A549 (cell line): Measurements from ENCODE around the gene RASA3. TPM values are rescaled to one million over a fixed set of nuclear protein-coding genes. Genes with fewer than 3 reads are reported as not detected.

ENCODE experiments used
- ATAC-seq, 2 experiments: fragments of 200-7000 bp in 1 of 2; fragments of >200 bp in 1 of 2; cut with Nextera tagmentation in 1 of 2; cut with Tn5 transposase in 1 of 2; 3 replicates each; pipeline versions ENCODE4 v1.8.0 to v1.9.1; 2018 to 2020; ENCODE audit warnings: mild to moderate bottlenecking in 1 of 2, moderate library complexity in 1 of 2
- CTCF ChIA-PET: fragments of 300-600 bp; sonication (Branson Sonifier 250); formaldehyde crosslinking; extraction: SDS; loops from one replicate; lab custom pipeline; 2021; ENCODE audit warnings: antibody characterized with exemption, inconsistent platforms; lab: Yijun Ruan, JAX
- POLR2A ChIA-PET: fragments of 350-600 bp; formaldehyde crosslinking; extraction: SDS; loops from one replicate; lab custom pipeline; 2021; ENCODE audit warnings: antibody characterized with exemption, inconsistent platforms; lab: Yijun Ruan, JAX
- DNase-seq, 2 experiments: peaks; one replicate each; pipeline versions ENCODE4 v3.0.0 to v3.0.0-alpha.2; 2011 to 2016; ENCODE audit warnings: low read depth in 1 of 2, low spot score in 1 of 2
- FAIRE-seq: peaks from 2 replicates; lab custom pipeline; 2011; peaks lifted over from hg19 to GRCh38; lab: Jason Lieb, UNC
- H3K27ac ChIP-seq, 2 experiments: fragments of >200 bp; sonication (Bioruptor Twin); formaldehyde crosslinking; 3 replicates each; pipeline ENCODE4 v1.5.1; 2016 to 2017
- H3K4me1 ChIP-seq: fragments of >200 bp; sonication (Bioruptor Twin); formaldehyde crosslinking; 3 replicates; pipeline ENCODE4 v1.6.1; 2016
- H3K4me2 ChIP-seq: fragments of >200 bp; sonication (Bioruptor Twin); formaldehyde crosslinking; 3 replicates; pipeline ENCODE4 v1.6.1; 2016
- H3K4me3 ChIP-seq: fragments of >200 bp; sonication (Bioruptor Twin); formaldehyde crosslinking; 3 replicates; pipeline ENCODE4 v1.5.1; 2016
- H3K9me3 ChIP-seq: fragments of >200 bp; sonication (Bioruptor Twin); formaldehyde crosslinking; 3 replicates; pipeline ENCODE4 v1.6.1; 2016
- BHLHE40 ChIP-seq: IDR thresholded peaks from 2 replicates; pipeline ENCODE4 v1.6.1; 2012; ENCODE audit warnings: low read depth, low read length, inconsistent platforms
- CBX2 ChIP-seq: fragments of 200-600 bp; sonication (generic); IDR thresholded peaks from 2 replicates; pipeline ENCODE4 v1.6.1; 2016; ENCODE audit warnings: low read depth, mild to moderate bottlenecking, borderline replicate concordance
- CEBPB ChIP-seq, 2 experiments: fragments of >200 bp in 1 of 2; sonication (Bioruptor Twin) in 1 of 2; formaldehyde crosslinking in 1 of 2; IDR thresholded peaks; 2 replicates each; pipeline ENCODE4 v1.6.1; 2012 to 2016
- CHD2 ChIP-seq: fragments of 150-350 bp; IDR thresholded peaks from 2 replicates; pipeline ENCODE4 v1.6.1; 2014; ENCODE audit warnings: low read length; ENCODE audit not compliant: partially characterized antibody
- EHF ChIP-seq: fragments of 250-450 bp; sonication (Bioruptor Pico); IDR thresholded peaks from 2 replicates; pipeline ENCODE4 v1.5.0; 2020; ENCODE audit warnings: mild to moderate bottlenecking
- EHMT2 ChIP-seq: fragments of 200-600 bp; sonication (generic); IDR thresholded peaks from 2 replicates; pipeline ENCODE4 v1.6.1; 2016; ENCODE audit warnings: antibody characterized with exemption, low read depth, mild to moderate bottlenecking, moderate library complexity
- ELK1 ChIP-seq: fragments of 150-350 bp; IDR thresholded peaks from 2 replicates; pipeline ENCODE4 v1.6.1; 2014; ENCODE audit warnings: low read depth, mild to moderate bottlenecking, low read length
- EP300 ChIP-seq, 2 experiments: fragments of >200 bp; sonication (Bioruptor Twin); formaldehyde crosslinking; IDR thresholded peaks; 2 replicates in 1 of 2; 3 replicates in 1 of 2; pipeline ENCODE4 v1.6.1; 2016 to 2017
- ESRRA ChIP-seq: fragments of 150-350 bp; IDR thresholded peaks from 2 replicates; pipeline ENCODE4 v1.6.1; 2014; ENCODE audit warnings: mild to moderate bottlenecking, low read length, borderline replicate concordance
- FOSB ChIP-seq: fragments of 250-450 bp; sonication (Bioruptor Pico); IDR thresholded peaks from 2 replicates; pipeline ENCODE4 v1.5.0; 2020; ENCODE audit warnings: mild to moderate bottlenecking, moderate library complexity
- HES2 ChIP-seq: fragments of >200 bp; sonication (Bioruptor Twin); formaldehyde crosslinking; IDR thresholded peaks from 2 replicates; pipeline ENCODE4 v1.6.1; 2016
- HEYL ChIP-seq: fragments of 250-450 bp; sonication (Bioruptor Pico); IDR thresholded peaks from 2 replicates; pipeline ENCODE4 v1.8.0; 2021; ENCODE audit warnings: mild to moderate bottlenecking, moderate library complexity
- HOXA7 ChIP-seq: fragments of 250-450 bp; sonication (Bioruptor Pico); IDR thresholded peaks from 2 replicates; pipeline ENCODE4 v1.5.0; 2020; ENCODE audit warnings: mild to moderate bottlenecking, moderate library complexity
- HOXB13 ChIP-seq: fragments of 250-450 bp; sonication (Bioruptor Pico); IDR thresholded peaks from 2 replicates; pipeline ENCODE4 v1.5.0; 2020; ENCODE audit warnings: low read depth, mild to moderate bottlenecking, moderate library complexity
- HOXB5 ChIP-seq: fragments of 250-450 bp; sonication (Bioruptor Pico); IDR thresholded peaks from 2 replicates; pipeline ENCODE4 v1.5.0; 2020; ENCODE audit warnings: mild to moderate bottlenecking, moderate library complexity
- JUN ChIP-seq, 2 experiments: fragments of >200 bp; sonication (Bioruptor Twin); formaldehyde crosslinking; IDR thresholded peaks; 2 replicates in 1 of 2; 3 replicates in 1 of 2; pipeline ENCODE4 v1.6.1; 2016 to 2017
- MAX ChIP-seq: IDR thresholded peaks from 2 replicates; pipeline ENCODE4 v1.6.1; 2012
- MAZ ChIP-seq: fragments of 150-350 bp; IDR thresholded peaks from 2 replicates; pipeline ENCODE4 v1.6.1; 2014; ENCODE audit warnings: antibody characterized with exemption, low read depth, low read length, borderline replicate concordance
- NFE2L2 ChIP-seq: fragments of 150-350 bp; conservative IDR thresholded peaks from 2 replicates; pipeline ENCODE4 v1.6.1; 2014; ENCODE audit warnings: low read length
- PBX3 ChIP-seq: IDR thresholded peaks from 2 replicates; pipeline ENCODE4 v1.6.1; 2012
- RARB ChIP-seq: fragments of 250-450 bp; sonication (Bioruptor Pico); IDR thresholded peaks from 2 replicates; pipeline ENCODE4 v1.8.0; 2021; ENCODE audit warnings: mild to moderate bottlenecking, moderate library complexity
- RCOR1 ChIP-seq: fragments of 150-350 bp; IDR thresholded peaks from 2 replicates; pipeline ENCODE4 v1.6.1; 2014; ENCODE audit warnings: antibody characterized with exemption, low read length, low read depth
- SMC3 ChIP-seq: fragments of >200 bp; sonication (Bioruptor Twin); formaldehyde crosslinking; IDR thresholded peaks from 3 replicates; pipeline ENCODE4 v1.6.1; 2018; ENCODE audit warnings: inconsistent platforms
- SREBF2 ChIP-seq: fragments of 450-650 bp; IDR thresholded peaks from 2 replicates; pipeline ENCODE4 v1.6.1; 2014; ENCODE audit warnings: mild to moderate bottlenecking, moderate library complexity
- ZNF302 ChIP-seq: fragments of 250-450 bp; sonication (Bioruptor Pico); IDR thresholded peaks from 2 replicates; pipeline ENCODE4 v1.9.0; 2021; ENCODE audit warnings: inconsistent platforms, mild to moderate bottlenecking, moderate library complexity
- WGBS: methylation state at CpG from one replicate; pipeline ENCODE4 v1.1.6; 2017; ENCODE audit errors: missing lambda C conversion rate; 5-methylcytosine and 5-hydroxymethylcytosine counted together
- polyA plus RNA-seq, 4 experiments: library from polyadenylated mRNA; depleted of rRNA in 3 of 4; stranded (reverse); fragments of >200 nt; fragmentation: RNase III in 1 of 4; extraction: RNeasy Plus Mini Kit Qiagen cat#74134 plus additional on column Dnase treatment in 1 of 4; gene quantifications; 2 replicates in 3 of 4; 3 replicates in 1 of 4; pipeline ENCODE4 v1.2.3, GENCODE V29; 2011 to 2017
- TF ChIP-seq, protein P1 (sequence below): fragments of 250-450 bp; sonication (Bioruptor Pico); IDR thresholded peaks from 2 replicates; pipeline ENCODE4 v1.5.0; 2021; ENCODE audit warnings: mild to moderate bottlenecking, moderate library complexity, borderline replicate concordance
- TF ChIP-seq, protein P2 (sequence below): fragments of 450-650 bp; IDR thresholded peaks from 2 replicates; pipeline ENCODE4 v1.6.1; 2014; ENCODE audit warnings: antibody characterized with exemption

The RASA3 gene
- polyA plus RNA-seq, 2 of the 4 experiments (the other 2 are of a cell fraction): 4.3 to 7.6 TPM

GRCh38 chr13:113942591-113943103 is 189.8 kb downstream of the RASA3 start (continued):
- TF ChIP-seq PBX3: no peak
- TF ChIP-seq, protein P1, sequence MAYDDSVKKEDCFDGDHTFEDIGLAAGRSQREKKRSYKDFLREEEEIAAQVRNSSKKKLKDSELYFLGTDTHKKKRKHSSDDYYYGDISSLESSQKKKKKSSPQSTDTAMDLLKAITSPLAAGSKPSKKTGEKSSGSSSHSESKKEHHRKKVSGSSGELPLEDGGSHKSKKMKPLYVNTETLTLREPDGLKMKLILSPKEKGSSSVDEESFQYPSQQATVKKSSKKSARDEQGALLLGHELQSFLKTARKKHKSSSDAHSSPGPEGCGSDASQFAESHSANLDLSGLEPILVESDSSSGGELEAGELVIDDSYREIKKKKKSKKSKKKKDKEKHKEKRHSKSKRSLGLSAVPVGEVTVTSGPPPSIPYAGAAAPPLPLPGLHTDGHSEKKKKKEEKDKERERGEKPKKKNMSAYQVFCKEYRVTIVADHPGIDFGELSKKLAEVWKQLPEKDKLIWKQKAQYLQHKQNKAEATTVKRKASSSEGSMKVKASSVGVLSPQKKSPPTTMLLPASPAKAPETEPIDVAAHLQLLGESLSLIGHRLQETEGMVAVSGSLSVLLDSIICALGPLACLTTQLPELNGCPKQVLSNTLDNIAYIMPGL (CRISPR knock-in tag): no peak

GRCh38 chr13:113941571-113942191 is 190.7 kb downstream of the RASA3 start:
- H3K27ac ChIP-seq: no peak overlapping the region
- no peak overlapping the region for H3K4me3 ChIP-seq
- FAIRE-seq (no peak), ATAC-seq (no peak), DNase-seq (no peak)
- H3K4me1 ChIP-seq: no peaks in the 10 kb centered on the region
- no peak overlapping the region for H3K4me2 ChIP-seq
- ChIA-PET POLR2A (no interaction called here), CTCF (interaction anchor here (1.0 kb wide), 1 partner anchor 125 kb away, joined by 3 read pairs; no protein-coding TSS in a partner anchor)
- no peaks in the 10 kb centered on the region for H3K9me3 ChIP-seq
- TF ChIP-seq CHD2 (no peak), MAZ (no peak), PBX3 (no peak), SREBF2 (no peak), JUN (IDR thresholded peaks at IDR 0.05) (no peak), MAX (no peak), EHF (CRISPR knock-in tag) (no peak), RARB (CRISPR knock-in tag) (no peak), HES2 (no peak), ZNF302 (no peak), BHLHE40 (no peak)
- TF ChIP-seq, protein P2, sequence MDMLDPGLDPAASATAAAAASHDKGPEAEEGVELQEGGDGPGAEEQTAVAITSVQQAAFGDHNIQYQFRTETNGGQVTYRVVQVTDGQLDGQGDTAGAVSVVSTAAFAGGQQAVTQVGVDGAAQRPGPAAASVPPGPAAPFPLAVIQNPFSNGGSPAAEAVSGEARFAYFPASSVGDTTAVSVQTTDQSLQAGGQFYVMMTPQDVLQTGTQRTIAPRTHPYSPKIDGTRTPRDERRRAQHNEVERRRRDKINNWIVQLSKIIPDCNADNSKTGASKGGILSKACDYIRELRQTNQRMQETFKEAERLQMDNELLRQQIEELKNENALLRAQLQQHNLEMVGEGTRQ: no peak
- WGBS: 60% methylated on average over 15 of the region's 16 CpGs

DNA sequence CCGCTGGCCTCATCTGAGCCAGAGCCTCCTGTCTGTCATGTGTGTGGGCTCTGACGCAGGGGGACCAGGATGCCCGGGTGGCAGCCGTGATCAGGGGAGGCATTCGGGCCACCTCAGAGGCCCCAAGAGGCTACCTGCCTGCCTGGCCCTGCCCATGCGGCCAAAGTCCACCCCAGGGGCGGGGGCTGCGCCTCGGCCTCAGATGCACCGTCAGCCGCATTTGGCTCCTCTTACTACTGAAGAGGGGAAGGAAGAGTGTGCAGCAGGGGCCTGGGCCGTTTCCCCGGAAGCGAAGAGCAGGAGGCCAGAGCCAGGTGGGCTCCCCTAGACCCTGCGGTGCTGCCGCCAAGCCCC is 192.5 kb downstream of the RASA3 start:
- no peak overlapping the region for H3K4me2 ChIP-seq
- 100% methylated on average over 2 of the region's 16 CpGs for WGBS
- no peaks in the 10 kb centered on the region for H3K4me1 ChIP-seq
- no peaks in the 10 kb centered on the region for H3K9me3 ChIP-seq
- TF ChIP-seq NFE2L2: no peak
- TF ChIP-seq JUN (IDR thresholded peaks at IDR 0.05): no peak
- TF ChIP-seq SMC3: no peak
- TF ChIP-seq CBX2: no peak
- TF ChIP-seq ESRRA: no peak
- no peak for TF ChIP-seq EP300 (IDR thresholded peaks at IDR 0.05)
- no peak for TF ChIP-seq HEYL (CRISPR knock-in tag)
- TF ChIP-seq HOXB5 (CRISPR knock-in tag): no peak
- no peak for TF ChIP-seq RCOR1
- TF ChIP-seq ZNF302: no peak
- TF ChIP-seq CEBPB (IDR thresholded peaks at IDR 0.05): no peak
- TF ChIP-seq HOXA7 (CRISPR knock-in tag): no peak
- TF ChIP-seq EHMT2: no peak
- TF ChIP-seq FOSB (CRISPR knock-in tag): no peak
- no peak for TF ChIP-seq HOXB13
- TF ChIP-seq ELK1: no peak
- no peak for ATAC-seq
- H3K4me3 ChIP-seq: no peak overlapping the region
- FAIRE-seq: no peak
- H3K27ac ChIP-seq: no peak overlapping the region
- ChIA-PET POLR2A (no interaction called here), CTCF (no interaction called here)
- DNase-seq: no peak
